Esophagus muscularis mucosa (tissue), 4 donors: ENCODE results near the gene SPDYE18.
"Not testable (repeated sequence)": the region's sequence is repeated elsewhere in the genome, so short reads cannot be mapped to it uniquely, and the experiment has no call there.

Experiments used
- CTCF ChIP-seq, 3 experiments: fragments of 200-600 bp in 2 of 3; fragments of 450-650 bp in 1 of 3; sonication (generic) in 2 of 3; IDR thresholded peaks; one replicate each; pipeline ENCODE4 v1.5.1; 2017 to 2019; ENCODE audit warnings: antibody characterized with exemption in 3 of 3, mild to moderate bottlenecking in 2 of 3, moderate library complexity in 1 of 3
- EP300 ChIP-seq: sonication (generic); formaldehyde crosslinking; IDR thresholded peaks from one replicate; pipeline ENCODE4 v1.6.1; 2017; ENCODE audit warnings: antibody characterized with exemption
- POLR2A ChIP-seq: fragments of 450-650 bp; IDR thresholded peaks from one replicate; pipeline ENCODE4 v1.6.1; 2017; ENCODE audit warnings: antibody characterized with exemption, moderate library complexity, mild to moderate bottlenecking, low read depth
- POLR2AphosphoS5 ChIP-seq, 2 donors: sonication (generic); formaldehyde crosslinking; IDR thresholded peaks; one replicate each; pipeline ENCODE4 v1.6.1; 2017; ENCODE audit warnings: antibody characterized with exemption in 2 of 2

GRCh38 chr7:77074786-77075396 lies 12.5 kb upstream of the SPDYE18 start:
- TF ChIP-seq CTCF (IDR thresholded peaks at IDR 0.05); POLR2A; EP300; POLR2AphosphoS5 (IDR thresholded peaks at IDR 0.05): not testable (repeated sequence)
